RWPE1 (cell line): ENCODE measurements around the gene ARHGEF28.

ENCODE experiments used
- CTCF ChIA-PET: fragments of 350-600 bp; sonication (Branson Sonifier 250); formaldehyde crosslinking; extraction: SDS; loops from one replicate; lab custom pipeline; 2021; lab: Yijun Ruan, JAX
- POLR2A ChIA-PET: fragments of 400-600 bp; formaldehyde crosslinking; extraction: SDS; loops from one replicate; lab custom pipeline; 2020; ENCODE audit warnings: antibody characterized with exemption; ENCODE audit not compliant: low non-redundant PET; lab: Yijun Ruan, JAX
- DNase-seq: peaks from one replicate; pipeline ENCODE4 v3.0.0; 2012; ENCODE audit warnings: low spot score
- H3K27ac ChIP-seq: fragments of 450-650 bp; 2 replicates; pipeline ENCODE4 v1.5.1; 2017
- TF ChIP-seq, protein P1 (sequence below): fragments of 450-650 bp; conservative IDR thresholded peaks from 2 replicates; pipeline ENCODE4 v1.5.1; 2017; ENCODE audit warnings: low read depth, mild to moderate bottlenecking

Gene ARHGEF28

DNA sequence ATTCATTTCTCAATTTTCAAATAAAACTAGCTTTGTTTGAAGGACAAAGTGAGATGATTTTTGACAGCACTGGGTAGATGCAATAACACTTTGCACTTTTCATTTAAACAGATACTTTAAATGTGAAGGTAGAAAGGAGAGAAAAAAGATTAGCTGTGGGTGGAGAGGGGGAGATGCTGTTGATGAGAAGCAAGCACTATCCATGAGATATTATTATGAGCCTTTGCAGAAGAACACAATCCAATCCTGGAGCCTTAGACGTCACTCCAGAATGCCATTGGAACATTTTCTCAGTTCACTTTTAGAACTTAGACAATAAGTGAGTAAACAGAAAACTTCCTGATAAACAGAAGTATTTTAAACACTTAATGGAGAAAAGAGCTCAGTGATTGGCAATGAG, 351.1 kb downstream of the ARHGEF28 start:
- TF ChIP-seq, protein P1, sequence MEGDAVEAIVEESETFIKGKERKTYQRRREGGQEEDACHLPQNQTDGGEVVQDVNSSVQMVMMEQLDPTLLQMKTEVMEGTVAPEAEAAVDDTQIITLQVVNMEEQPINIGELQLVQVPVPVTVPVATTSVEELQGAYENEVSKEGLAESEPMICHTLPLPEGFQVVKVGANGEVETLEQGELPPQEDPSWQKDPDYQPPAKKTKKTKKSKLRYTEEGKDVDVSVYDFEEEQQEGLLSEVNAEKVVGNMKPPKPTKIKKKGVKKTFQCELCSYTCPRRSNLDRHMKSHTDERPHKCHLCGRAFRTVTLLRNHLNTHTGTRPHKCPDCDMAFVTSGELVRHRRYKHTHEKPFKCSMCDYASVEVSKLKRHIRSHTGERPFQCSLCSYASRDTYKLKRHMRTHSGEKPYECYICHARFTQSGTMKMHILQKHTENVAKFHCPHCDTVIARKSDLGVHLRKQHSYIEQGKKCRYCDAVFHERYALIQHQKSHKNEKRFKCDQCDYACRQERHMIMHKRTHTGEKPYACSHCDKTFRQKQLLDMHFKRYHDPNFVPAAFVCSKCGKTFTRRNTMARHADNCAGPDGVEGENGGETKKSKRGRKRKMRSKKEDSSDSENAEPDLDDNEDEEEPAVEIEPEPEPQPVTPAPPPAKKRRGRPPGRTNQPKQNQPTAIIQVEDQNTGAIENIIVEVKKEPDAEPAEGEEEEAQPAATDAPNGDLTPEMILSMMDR = no peak
- DNase-seq = no peak
- H3K27ac ChIP-seq = no peak overlapping the region
- ChIA-PET CTCF (interaction anchor here (0.7 kb wide), 1 partner anchor 261 kb away, joined by 5 read pairs; no protein-coding TSS in a partner anchor), POLR2A (no interaction called here)

DNA sequence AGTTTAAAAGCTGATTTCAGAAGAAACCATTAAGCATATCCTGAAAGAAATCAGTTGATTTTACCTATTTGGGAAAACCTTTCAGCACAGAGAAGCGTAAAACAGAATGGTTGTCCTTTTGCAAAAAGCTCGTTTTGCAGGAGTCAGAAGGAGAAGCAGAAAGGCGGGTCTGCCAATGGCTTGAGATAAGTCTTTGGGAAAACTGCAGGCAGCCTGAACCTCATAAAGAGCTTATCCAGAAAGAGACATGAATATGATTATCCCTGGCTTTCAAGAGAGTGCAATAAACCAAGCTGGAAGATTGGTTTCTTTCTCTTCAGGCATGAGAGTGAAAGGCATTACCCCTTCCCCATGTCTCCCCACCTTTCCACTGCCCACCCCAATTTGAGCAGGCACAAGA, 353.3 kb downstream of the ARHGEF28 start:
- DNase-seq = no peak
- ChIA-PET POLR2A (no interaction called here), CTCF (interaction anchor here (0.7 kb wide), 1 partner anchor 8 kb away, joined by 3 read pairs; no protein-coding TSS in a partner anchor)
- no peak overlapping the region for H3K27ac ChIP-seq
- TF ChIP-seq, protein P1 = no peak

DNA sequence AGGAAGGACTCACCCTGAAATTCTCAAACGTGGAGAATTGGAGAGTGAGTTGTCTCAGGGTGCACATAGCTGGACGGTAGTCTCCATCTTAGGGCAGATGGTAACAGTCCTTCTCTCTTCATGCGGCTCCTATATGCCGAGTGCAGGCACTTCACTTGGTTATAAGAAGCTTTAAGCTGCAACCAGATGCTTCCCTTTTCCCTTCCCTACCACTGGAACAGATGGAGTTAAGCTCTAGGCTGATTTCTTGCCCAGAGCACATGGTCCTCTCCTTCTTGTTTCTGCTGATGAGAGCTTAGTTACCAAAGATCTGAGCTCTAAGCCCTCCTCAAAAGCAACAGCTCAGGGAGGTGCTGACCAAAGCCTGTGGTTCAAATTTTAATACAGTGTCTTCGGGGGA, 355.7 kb downstream of the ARHGEF28 start:
- CTCF ChIA-PET = no interaction called here

DNA sequence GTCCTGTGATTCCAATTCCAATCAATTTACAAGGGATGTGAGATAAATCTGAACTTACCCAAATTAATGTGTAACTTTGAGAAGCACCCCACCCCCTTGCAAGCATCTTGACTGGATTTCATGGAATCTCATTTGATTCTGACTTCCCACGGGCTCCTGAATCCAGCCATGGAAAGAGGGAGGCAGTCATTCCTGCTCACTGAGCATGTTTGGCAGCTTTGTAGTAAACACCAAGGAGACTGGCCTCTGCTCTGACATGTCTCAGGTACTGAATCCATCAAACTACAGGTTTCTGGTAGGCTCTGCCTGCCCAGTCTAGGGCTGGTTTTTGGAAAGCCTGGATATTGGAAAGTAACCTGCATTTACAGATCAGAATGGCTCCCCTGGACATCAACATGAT, 357.6 kb downstream of the ARHGEF28 start:
- no peak for DNase-seq
- ChIA-PET POLR2A (no interaction called here), CTCF (no interaction called here)
- no peak overlapping the region for H3K27ac ChIP-seq
- TF ChIP-seq, protein P1 = no peak

More for the DNA sequence above, 355.7 kb downstream of the ARHGEF28 start:
- TF ChIP-seq, protein P1 = no peak
- POLR2A ChIA-PET = no interaction called here
- H3K27ac ChIP-seq = no peak overlapping the region
- DNase-seq = no peak

DNA sequence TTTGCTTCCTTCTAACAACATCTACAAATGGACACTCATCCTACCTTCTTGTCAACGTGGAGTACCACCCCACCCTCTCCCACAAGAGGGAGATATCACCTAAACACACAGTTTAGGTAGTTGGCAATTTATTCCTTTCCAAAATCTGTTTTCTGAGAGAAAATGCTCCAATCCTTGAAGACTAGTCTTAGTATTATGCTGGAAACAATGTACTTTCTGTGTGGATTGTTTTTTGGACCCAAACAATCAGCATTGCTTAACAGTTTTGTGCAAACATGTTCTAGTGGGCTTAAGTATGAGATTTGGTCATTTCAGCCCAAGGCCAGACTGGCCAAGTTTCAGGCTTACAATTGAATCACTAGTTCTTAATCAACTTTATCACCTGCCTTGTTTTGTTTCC, 359.1 kb downstream of the ARHGEF28 start:
- CTCF ChIA-PET = interaction anchor here (0.8 to 0.9 kb wide), 2 partner anchors 57 to 670 kb away, joined by 3 to 5 read pairs; no protein-coding TSS in a partner anchor
- no peak overlapping the region for H3K27ac ChIP-seq
- TF ChIP-seq, protein P1 = peak; percentile 45; the same call in 1 of the 2 replicates
- peak; percentile 72 for DNase-seq
- POLR2A ChIA-PET = no interaction called here

DNA sequence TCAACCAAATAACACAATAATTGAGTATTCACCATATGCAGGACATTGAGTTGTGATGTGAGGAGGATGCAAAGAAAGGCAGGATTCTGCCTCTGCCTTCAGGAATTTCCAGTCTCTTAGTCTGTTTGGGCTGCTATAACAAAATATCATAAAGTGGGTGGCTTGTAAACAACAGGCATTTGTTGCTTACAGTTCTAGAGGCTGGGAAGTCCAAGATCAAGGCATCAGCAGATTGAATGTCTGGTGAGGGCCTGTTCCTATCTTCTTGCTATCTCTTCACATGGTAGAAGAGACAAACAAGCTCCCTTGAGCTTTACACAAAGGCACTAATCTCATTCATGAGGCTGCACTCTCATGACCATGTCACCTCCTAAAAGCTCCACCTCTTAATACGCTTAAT, 360.7 kb downstream of the ARHGEF28 start:
- TF ChIP-seq, protein P1 = no peak
- no peak overlapping the region for H3K27ac ChIP-seq
- POLR2A ChIA-PET = no interaction called here
- DNase-seq = no peak
- CTCF ChIA-PET = interaction anchor here (0.7 to 0.8 kb wide), 2 partner anchors 220 to 813 kb away, joined by 4 read pairs; no protein-coding TSS in a partner anchor
